ENCODE results near the gene SPOCD1. TPM values are rescaled to one million over a fixed set of nuclear protein-coding genes. Genes with fewer than 3 reads are reported as not detected.

The SPOCD1 gene
- total and polyA plus RNA-seq, 4 donors = under 0.01 to 0.19 (median 0.12) TPM; not detected in 1

DNA sequence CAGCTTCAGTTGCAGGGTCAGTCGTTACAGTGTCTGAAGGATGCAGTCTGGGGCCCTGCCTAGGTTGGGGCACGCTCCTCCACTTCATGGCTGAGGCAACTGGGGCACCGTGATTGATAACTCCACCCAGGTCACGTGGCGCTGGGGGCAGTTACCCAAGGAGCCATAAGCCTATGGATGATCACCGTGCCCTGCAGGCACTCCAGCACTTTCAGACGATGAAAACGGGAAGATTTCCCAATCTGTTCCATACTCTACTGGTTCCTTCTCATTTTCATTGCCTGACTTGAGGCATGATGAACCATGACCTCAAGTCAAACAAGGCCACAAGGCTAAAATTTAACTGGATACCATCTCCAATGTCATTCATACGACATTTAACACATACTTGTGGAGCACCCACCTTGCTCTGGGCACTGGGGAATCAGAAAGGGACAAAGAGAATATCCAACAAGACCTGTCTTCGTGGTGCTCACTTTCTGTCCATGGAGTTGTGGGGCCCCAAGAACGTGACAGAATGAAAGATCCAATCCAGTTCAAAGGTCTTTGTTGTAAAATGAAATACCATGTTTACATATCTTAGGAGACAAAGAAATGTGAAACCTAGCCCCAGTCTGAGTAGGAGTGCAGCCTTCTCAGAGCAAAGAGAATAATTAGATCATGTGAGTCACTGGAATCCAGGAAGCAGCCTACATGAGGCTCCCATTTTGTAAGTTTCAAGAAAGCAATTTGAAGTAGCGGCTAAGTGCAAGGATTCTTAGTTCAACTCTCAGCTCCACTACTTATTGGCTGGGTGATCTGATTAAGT, 39.4 kb upstream of the SPOCD1 start:
- H3K4me1 ChIP-seq (ENCODE audit: control insufficient read depth in 4 of 4, insufficient read depth in 4 of 4, low read length in 3 of 4) = no peaks in the 10 kb centered on the region
- WGBS = 79% methylated on average over 12 of the region's 12 CpGs
- DNase-seq (ENCODE audit: low spot score) = no peak

More for the DNA sequence above, 39.4 kb upstream of the SPOCD1 start:
- Histone ChIP-seq H3K9me3 (ENCODE audit: control insufficient read depth in 4 of 4, low read length in 3 of 4) (no peaks in the 10 kb centered on the region), H3K36me3 (ENCODE audit: control insufficient read depth in 4 of 4, insufficient read depth in 3 of 4, low read depth in 1 of 4, low read length in 3 of 4) (no peaks in the 10 kb centered on the region), H3K4me3 (ENCODE audit: low read depth in 1 of 3, low read length in 3 of 3) (no peak overlapping the region), H3K27me3 (ENCODE audit: control insufficient read depth in 4 of 4, insufficient read depth in 4 of 4, low read length in 3 of 4) (no peaks in the 10 kb centered on the region), H3K9ac (ENCODE audit: low read depth in 1 of 2, low read length in 2 of 2) (no peak overlapping the region), H3K27ac (ENCODE audit: low read depth in 1 of 2, low read length in 2 of 2) (no peak overlapping the region)
- no peak for TF ChIP-seq YY1 (IDR thresholded peaks at IDR 0.05)
- TF ChIP-seq GABPA (IDR thresholded peaks at IDR 0.05 in 1 of 2, conservative IDR thresholded peaks at IDR 0.05 in 1 of 2) = no peak
- no peak for TF ChIP-seq RXRA (IDR thresholded peaks at IDR 0.05)
- no peak for TF ChIP-seq RAD21 (IDR thresholded peaks at IDR 0.05)
- TF ChIP-seq, protein P1, sequence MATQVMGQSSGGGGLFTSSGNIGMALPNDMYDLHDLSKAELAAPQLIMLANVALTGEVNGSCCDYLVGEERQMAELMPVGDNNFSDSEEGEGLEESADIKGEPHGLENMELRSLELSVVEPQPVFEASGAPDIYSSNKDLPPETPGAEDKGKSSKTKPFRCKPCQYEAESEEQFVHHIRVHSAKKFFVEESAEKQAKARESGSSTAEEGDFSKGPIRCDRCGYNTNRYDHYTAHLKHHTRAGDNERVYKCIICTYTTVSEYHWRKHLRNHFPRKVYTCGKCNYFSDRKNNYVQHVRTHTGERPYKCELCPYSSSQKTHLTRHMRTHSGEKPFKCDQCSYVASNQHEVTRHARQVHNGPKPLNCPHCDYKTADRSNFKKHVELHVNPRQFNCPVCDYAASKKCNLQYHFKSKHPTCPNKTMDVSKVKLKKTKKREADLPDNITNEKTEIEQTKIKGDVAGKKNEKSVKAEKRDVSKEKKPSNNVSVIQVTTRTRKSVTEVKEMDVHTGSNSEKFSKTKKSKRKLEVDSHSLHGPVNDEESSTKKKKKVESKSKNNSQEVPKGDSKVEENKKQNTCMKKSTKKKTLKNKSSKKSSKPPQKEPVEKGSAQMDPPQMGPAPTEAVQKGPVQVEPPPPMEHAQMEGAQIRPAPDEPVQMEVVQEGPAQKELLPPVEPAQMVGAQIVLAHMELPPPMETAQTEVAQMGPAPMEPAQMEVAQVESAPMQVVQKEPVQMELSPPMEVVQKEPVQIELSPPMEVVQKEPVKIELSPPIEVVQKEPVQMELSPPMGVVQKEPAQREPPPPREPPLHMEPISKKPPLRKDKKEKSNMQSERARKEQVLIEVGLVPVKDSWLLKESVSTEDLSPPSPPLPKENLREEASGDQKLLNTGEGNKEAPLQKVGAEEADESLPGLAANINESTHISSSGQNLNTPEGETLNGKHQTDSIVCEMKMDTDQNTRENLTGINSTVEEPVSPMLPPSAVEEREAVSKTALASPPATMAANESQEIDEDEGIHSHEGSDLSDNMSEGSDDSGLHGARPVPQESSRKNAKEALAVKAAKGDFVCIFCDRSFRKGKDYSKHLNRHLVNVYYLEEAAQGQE (IDR thresholded peaks at IDR 0.05) = no peak
- no peak for TF ChIP-seq HNF4A (conservative IDR thresholded peaks at IDR 0.05)
- TF ChIP-seq TAF1 (conservative IDR thresholded peaks at IDR 0.05) = no peak
- no peak for TF ChIP-seq FOXA1 (IDR thresholded peaks at IDR 0.05)
- no peak for TF ChIP-seq FOXA2 (IDR thresholded peaks at IDR 0.05)
- TF ChIP-seq, protein P2, sequence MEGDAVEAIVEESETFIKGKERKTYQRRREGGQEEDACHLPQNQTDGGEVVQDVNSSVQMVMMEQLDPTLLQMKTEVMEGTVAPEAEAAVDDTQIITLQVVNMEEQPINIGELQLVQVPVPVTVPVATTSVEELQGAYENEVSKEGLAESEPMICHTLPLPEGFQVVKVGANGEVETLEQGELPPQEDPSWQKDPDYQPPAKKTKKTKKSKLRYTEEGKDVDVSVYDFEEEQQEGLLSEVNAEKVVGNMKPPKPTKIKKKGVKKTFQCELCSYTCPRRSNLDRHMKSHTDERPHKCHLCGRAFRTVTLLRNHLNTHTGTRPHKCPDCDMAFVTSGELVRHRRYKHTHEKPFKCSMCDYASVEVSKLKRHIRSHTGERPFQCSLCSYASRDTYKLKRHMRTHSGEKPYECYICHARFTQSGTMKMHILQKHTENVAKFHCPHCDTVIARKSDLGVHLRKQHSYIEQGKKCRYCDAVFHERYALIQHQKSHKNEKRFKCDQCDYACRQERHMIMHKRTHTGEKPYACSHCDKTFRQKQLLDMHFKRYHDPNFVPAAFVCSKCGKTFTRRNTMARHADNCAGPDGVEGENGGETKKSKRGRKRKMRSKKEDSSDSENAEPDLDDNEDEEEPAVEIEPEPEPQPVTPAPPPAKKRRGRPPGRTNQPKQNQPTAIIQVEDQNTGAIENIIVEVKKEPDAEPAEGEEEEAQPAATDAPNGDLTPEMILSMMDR (IDR thresholded peaks at IDR 0.05; ENCODE audit: low read depth, low read length, missing input control) = no peak
- TF ChIP-seq, protein P3, sequence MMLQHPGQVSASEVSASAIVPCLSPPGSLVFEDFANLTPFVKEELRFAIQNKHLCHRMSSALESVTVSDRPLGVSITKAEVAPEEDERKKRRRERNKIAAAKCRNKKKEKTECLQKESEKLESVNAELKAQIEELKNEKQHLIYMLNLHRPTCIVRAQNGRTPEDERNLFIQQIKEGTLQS (IDR thresholded peaks at IDR 0.05) = no peak
- no peak for TF ChIP-seq EGR1 (IDR thresholded peaks at IDR 0.05; ENCODE audit: low read depth in 2 of 2)
- TF ChIP-seq, protein P4, sequence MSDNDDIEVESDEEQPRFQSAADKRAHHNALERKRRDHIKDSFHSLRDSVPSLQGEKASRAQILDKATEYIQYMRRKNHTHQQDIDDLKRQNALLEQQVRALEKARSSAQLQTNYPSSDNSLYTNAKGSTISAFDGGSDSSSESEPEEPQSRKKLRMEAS (IDR thresholded peaks at IDR 0.05) = no peak
- no peak for TF ChIP-seq SP1 (IDR thresholded peaks at IDR 0.05)
- no peak for TF ChIP-seq JUND (IDR thresholded peaks at IDR 0.05)
- TF ChIP-seq HNF4G (IDR thresholded peaks at IDR 0.05) = no peak
- TF ChIP-seq NR2F2 (IDR thresholded peaks at IDR 0.05) = no peak
- TF ChIP-seq, protein P5, sequence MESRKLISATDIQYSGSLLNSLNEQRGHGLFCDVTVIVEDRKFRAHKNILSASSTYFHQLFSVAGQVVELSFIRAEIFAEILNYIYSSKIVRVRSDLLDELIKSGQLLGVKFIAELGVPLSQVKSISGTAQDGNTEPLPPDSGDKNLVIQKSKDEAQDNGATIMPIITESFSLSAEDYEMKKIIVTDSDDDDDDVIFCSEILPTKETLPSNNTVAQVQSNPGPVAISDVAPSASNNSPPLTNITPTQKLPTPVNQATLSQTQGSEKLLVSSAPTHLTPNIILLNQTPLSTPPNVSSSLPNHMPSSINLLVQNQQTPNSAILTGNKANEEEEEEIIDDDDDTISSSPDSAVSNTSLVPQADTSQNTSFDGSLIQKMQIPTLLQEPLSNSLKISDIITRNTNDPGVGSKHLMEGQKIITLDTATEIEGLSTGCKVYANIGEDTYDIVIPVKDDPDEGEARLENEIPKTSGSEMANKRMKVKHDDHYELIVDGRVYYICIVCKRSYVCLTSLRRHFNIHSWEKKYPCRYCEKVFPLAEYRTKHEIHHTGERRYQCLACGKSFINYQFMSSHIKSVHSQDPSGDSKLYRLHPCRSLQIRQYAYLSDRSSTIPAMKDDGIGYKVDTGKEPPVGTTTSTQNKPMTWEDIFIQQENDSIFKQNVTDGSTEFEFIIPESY (IDR thresholded peaks at IDR 0.05) = no peak

All from liver (tissue), 9 donors.